ENCODE results near the gene TBC1D7. TPM values are rescaled to one million over a fixed set of nuclear protein-coding genes. Genes with fewer than 3 reads are reported as not detected.

TBC1D7 gene
- total RNA-seq, 4 donors from 2014 or later = 5.5 to 12.5 (median 8.4) TPM

DNA sequence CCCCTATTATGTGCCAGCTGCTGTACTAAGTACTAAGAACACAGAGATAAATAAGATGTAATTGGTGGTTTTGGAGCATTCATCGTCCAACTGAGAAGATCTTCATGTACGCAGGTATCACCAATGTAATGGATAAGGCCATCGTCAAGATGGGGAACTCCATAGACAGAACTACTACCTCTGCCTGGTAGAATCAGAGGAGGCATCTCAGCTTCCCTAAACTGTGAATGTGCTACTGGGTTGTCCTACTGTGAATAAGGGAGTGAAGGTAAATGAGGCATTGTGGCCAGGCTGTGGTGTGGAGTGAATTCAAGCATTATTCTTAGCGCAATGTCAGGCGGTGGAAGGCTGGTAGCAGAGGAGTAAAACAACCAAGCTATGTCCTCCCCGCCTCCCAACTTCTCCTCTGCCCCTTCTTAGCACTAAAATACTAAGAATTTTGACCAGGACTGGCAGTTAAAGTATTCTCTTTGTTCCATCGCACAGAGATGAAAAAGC, 68.2 kb downstream of the TBC1D7 start:
- Histone ChIP-seq H3K27me3 (no peaks in the 10 kb centered on the region), H3K36me3 (no peaks in the 10 kb centered on the region)
- 91% methylated on average over 7 of the region's 7 CpGs for WGBS

DNA sequence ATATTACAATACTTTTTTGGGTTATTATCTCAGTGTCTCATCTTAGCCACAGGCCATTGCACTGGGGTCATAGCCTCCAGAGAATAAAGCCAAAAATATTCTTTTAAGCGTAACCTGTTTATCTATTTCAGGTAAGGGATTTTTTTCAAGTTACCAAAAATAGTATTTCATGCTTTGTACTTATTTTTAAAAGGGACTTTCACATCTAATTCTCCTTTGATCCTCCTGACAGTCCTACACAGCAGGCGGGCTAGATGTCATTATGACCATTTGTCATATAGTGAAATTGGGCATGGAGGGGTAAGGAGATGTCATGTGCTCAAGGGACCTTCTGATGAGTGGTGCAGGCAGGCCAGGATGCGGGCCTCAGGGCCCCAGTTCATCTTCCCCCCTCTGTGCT, 68.9 kb downstream of the TBC1D7 start:
- 87% methylated on average over 3 of the region's 3 CpGs for WGBS
- H3K27me3 ChIP-seq = no peaks in the 10 kb centered on the region
- H3K27ac ChIP-seq (replicated peaks in 1 of 4) = no peak overlapping the region
- no peaks in the 10 kb centered on the region for H3K4me1 ChIP-seq
- TF ChIP-seq POLR2AphosphoS5 (IDR thresholded peaks at IDR 0.05) = no peak
- no peak for TF ChIP-seq EP300 (IDR thresholded peaks at IDR 0.05)
- no peak for TF ChIP-seq POLR2A (IDR thresholded peaks at IDR 0.05; ENCODE audit: low read depth)
- TF ChIP-seq, protein P1, sequence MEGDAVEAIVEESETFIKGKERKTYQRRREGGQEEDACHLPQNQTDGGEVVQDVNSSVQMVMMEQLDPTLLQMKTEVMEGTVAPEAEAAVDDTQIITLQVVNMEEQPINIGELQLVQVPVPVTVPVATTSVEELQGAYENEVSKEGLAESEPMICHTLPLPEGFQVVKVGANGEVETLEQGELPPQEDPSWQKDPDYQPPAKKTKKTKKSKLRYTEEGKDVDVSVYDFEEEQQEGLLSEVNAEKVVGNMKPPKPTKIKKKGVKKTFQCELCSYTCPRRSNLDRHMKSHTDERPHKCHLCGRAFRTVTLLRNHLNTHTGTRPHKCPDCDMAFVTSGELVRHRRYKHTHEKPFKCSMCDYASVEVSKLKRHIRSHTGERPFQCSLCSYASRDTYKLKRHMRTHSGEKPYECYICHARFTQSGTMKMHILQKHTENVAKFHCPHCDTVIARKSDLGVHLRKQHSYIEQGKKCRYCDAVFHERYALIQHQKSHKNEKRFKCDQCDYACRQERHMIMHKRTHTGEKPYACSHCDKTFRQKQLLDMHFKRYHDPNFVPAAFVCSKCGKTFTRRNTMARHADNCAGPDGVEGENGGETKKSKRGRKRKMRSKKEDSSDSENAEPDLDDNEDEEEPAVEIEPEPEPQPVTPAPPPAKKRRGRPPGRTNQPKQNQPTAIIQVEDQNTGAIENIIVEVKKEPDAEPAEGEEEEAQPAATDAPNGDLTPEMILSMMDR (IDR thresholded peaks at IDR 0.05) = no peak
- H3K36me3 ChIP-seq = no peaks in the 10 kb centered on the region
- H3K9me3 ChIP-seq = peaks cover 0 to 12% (median 3%) of the 10 kb centered on the region in 4 donors
- intact Hi-C loops (cut with DNase I) = no loop called here
- no peak overlapping the region for H3K4me3 ChIP-seq
- no peak for DNase-seq (ENCODE audit: extremely low spot score)

More for the DNA sequence above, 68.2 kb downstream of the TBC1D7 start:
- Histone ChIP-seq H3K27ac (replicated peaks in 1 of 4) (no peak overlapping the region), H3K9me3 (peaks cover 0 to 12% (median 3%) of the 10 kb centered on the region in 4 donors), H3K4me3 (no peak overlapping the region), H3K4me1 (no peaks in the 10 kb centered on the region)
- TF ChIP-seq POLR2AphosphoS5 (IDR thresholded peaks at IDR 0.05) (no peak), POLR2A (IDR thresholded peaks at IDR 0.05; ENCODE audit: low read depth) (no peak), EP300 (IDR thresholded peaks at IDR 0.05) (no peak)
- TF ChIP-seq, protein P1 (IDR thresholded peaks at IDR 0.05) = no peak
- intact Hi-C loops (cut with DNase I) = no loop called here
- no peak for DNase-seq (ENCODE audit: extremely low spot score)

DNA sequence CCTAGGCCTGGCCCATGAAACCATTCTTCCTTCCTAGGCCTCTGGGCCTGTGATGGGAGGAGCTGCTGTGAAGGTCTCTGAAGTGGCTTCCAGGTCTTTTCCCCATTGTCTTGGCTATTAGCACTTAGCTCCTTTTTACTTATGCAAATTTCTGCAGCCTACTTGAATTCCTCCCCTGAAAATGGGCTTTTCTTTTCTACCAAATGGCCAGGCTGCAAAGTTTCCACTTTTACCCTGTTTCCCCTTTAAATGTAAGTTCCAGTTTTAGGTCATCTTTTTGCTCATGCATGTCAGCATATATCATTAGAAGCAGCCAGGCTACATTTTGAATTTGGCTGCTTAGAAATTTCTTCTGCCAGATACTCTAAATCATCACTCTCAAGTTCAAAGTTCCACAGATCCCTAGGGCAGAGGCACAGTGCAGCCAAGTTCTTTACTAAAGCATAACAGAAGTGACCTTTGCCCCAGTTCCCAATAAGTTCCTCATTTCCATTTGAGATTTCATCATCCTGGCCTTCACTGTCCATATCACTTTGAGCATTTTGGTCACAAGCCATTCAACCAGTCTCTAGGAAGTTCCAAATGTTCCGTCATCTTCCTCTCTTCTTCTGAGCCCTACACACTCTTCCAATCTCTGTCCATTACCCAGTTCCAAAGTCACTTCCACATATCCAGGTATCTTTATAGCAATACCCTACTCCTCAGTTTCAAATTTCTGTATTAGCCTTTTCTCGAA, 71.9 kb downstream of the TBC1D7 start:
- Histone ChIP-seq H3K4me1 (no peaks in the 10 kb centered on the region), H3K4me3 (no peak overlapping the region), H3K36me3 (no peaks in the 10 kb centered on the region), H3K9me3 (peaks cover 0 to 12% (median 3%) of the 10 kb centered on the region in 4 donors), H3K27ac (replicated peaks in 1 of 4) (no peak overlapping the region), H3K27me3 (no peaks in the 10 kb centered on the region)
- DNase-seq (ENCODE audit: extremely low spot score) = no peak
- intact Hi-C loops (cut with DNase I) = no loop called here
- 91% methylated on average over 2 of the region's 2 CpGs for WGBS
- TF ChIP-seq POLR2A (IDR thresholded peaks at IDR 0.05; ENCODE audit: low read depth) (no peak), POLR2AphosphoS5 (IDR thresholded peaks at IDR 0.05) (no peak), EP300 (IDR thresholded peaks at IDR 0.05) (no peak)
- TF ChIP-seq, protein P1 (IDR thresholded peaks at IDR 0.05) = no peak

Other genes starting within 250 kb of the TBC1D7 start
- gene GFOD1, start 159.1 kb upstream of the TBC1D7 start, total RNA-seq = 10 to 100 TPM; 21.7 to 34.5 (median 25.8) TPM
- gene SIRT5, start 246.1 kb upstream of the TBC1D7 start, total RNA-seq = 10 to 100 TPM in 3 of 4 donors, 1 to 10 TPM in 1; 7.8 to 14.5 (median 12.6) TPM

Data from esophagus muscularis mucosa (tissue), 4 donors.